NCI-H524 (cell line): Measurements from ENCODE around the gene GOPC.
A peak's percentile ranks its signal among the peaks of the same experiment; 100 is the strongest.

ENCODE experiments used
- DNase-seq, 2 experiments: peaks; one replicate each; lab custom pipeline; 2025; lab: John Stamatoyannopoulos, UW

The GOPC gene

GRCh38 chr6:117595099-117595923 is 7.0 kb downstream of the GOPC start:
- DNase-seq, result no peak

GRCh38 chr6:117592983-117593759 is 9.1 kb downstream of the GOPC start:
- DNase-seq, result no peak

GRCh38 chr6:117591405-117591804 is 10.9 kb downstream of the GOPC start:
- no peak for DNase-seq

- DNase-seq, result no peak
Measured at GRCh38 chr6:117590447-117590846, 11.9 kb downstream of the GOPC start.

- DNase-seq, result no peak
Measured at GRCh38 chr6:117585647-117586046, 16.7 kb downstream of the GOPC start.

- DNase-seq, result no peak
Measured at GRCh38 chr6:117574198-117574597, 28.1 kb downstream of the GOPC start.

DNA sequence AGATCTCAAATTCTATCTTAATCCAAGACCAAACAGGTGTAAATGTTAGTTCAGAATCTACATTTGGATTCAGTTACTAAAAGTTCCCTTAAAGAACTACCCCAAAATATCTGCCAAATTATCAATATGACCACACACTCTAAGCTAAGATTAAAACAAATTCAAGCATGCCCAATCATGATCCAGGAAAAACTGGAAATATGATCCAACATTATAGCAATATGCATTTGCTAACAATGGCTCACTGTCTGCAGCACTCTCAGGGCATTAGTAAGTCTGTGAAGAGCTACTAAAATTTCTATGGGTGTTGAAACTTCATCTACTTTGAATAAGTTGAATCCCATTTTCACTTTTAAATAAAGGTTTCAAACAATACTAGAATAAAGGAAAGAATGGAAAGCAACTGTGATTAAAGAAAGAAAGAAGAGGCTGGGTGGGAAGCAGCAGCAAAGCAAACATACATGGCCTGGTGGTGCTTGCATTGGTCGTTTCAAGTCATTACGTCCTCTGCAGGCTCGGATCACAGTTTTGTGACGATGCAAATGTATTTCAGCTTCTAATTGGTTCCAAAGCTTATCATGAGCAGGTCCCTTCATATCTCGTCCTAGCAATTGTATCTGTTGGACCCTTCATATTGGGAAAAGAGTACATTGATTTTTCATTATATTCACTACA is 29.2 kb downstream of the GOPC start:
- DNase-seq, result no peak

GRCh38 chr6:117568831-117569410 is 33.4 kb downstream of the GOPC start:
- DNase-seq, result no peak

DNA sequence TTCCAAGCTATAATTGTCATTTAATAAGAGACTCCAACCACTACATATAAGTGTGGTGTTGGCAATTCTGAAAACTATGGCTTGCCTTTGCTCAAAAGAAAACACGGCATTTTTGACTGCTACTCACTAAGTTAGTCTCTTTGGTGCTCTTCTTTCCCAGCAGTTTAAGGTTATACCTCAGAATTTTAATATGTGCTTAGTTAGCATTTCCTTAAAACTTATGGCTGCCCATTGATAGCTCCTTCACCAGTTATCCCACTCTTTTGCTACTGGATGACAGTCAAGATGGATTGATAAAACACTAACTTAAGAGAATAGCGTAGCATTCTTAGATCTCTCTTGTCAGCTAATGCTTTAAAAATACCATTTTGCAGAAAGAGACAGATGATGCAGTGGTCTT is 34.1 kb downstream of the GOPC start:
- no peak for DNase-seq

DNA sequence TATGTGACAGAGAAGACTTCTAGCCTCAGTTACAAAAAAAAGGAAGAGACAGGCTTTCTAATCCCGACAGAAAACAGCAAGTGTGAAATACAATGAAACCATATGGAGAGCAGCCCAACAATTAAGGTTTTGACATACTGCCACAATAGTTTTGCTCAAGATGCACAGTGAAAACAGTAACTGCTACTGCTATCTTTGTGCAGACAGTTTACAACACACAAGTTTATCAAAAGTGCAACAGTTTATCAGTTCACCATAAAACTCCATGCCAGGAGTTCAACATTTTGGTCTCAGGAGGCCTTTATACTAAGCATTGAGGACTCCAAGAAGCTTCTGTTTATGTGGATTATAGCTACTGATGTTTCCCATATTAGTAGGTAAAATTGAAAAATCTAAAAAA is 37.6 kb downstream of the GOPC start:
- no peak for DNase-seq

- no peak for DNase-seq
Measured at GRCh38 chr6:117561128-117561527, 41.2 kb downstream of the GOPC start.

DNA sequence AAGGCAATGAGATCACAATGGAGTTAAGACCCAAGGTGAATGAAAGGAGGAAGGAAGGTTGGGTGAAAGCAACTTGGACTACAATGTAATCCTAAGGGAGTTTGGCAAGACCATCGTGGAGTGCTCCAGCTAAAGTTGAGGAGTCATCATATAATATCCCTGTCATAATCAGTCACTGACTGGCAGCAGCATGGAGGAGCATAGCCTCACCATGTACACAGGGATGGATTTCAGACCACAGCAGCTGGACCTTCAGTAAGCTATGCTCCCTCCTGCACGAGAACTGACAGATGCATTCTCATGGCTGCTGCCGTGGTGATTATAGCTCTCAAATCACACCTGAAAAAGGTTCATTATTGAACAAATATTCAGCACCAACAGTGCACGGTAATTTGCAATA is 43.0 kb downstream of the GOPC start:
- DNase-seq, result peak in 1 of 2 experiments; percentile 60

- peak in 1 of 2 experiments; percentile 20 for DNase-seq
Measured at GRCh38 chr6:117558818-117559217, 43.5 kb downstream of the GOPC start.

DNA sequence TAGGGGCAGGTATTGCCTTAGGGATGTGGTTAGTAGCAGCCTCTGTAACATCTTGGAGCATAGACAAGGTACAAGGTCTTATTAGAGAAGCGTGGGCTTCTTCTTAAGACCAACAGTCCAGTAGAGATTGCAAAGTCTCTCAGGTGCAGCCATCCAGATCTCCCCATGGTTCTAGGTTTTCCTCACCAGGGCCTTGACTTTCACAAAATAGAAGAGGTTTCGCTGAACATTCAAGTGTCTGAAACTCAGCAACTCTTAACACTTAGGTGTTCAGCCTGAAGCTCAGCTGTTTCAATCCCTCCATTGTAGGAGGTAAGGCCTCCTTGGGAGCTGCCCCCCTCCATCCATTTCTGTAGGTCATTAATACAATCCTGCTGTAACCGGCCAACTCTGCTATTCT is 44.4 kb downstream of the GOPC start:
- no peak for DNase-seq

- peak in 1 of 2 experiments; percentile 32 for DNase-seq
Measured at GRCh38 chr6:117555882-117556498, 46.3 kb downstream of the GOPC start.

- DNase-seq, result no peak
Measured at GRCh38 chr6:117555262-117555849, 47.0 kb downstream of the GOPC start.

- DNase-seq, result no peak
Measured at GRCh38 chr6:117553142-117553541, 49.2 kb downstream of the GOPC start.

- DNase-seq, result no peak
Measured at GRCh38 chr6:117552618-117553017, 49.7 kb downstream of the GOPC start.

DNA sequence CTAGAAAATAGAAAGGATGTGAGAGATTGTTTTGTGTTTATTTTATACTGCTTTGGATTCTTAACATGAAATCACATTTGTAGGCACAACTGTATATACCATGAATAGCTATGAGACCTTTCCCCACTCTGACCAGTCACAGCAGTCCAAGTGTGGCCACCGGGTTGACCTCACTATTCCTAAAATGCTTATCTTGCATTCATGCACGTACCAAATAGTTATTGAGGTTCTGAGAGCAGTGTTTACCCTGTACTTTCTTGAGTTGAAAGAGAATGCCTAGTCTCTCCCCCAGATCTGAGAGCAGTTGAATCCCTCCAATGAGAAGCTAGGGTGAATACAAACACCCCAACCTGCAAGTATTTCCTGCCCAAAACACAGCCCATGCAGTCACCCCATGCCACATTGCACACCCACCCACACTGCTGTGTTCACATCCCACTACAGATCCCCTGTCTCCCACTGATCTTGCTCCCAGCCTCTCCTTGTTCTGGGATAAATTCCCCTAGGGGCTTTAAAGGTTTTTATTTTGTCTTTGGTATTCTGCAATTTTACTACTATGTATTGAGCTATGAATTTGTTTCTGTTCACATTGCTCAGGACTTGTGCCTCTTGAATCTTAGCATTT is 51.6 kb downstream of the GOPC start:
- DNase-seq, result no peak

GRCh38 chr6:117550078-117550600 is 52.2 kb downstream of the GOPC start:
- no peak for DNase-seq

DNA sequence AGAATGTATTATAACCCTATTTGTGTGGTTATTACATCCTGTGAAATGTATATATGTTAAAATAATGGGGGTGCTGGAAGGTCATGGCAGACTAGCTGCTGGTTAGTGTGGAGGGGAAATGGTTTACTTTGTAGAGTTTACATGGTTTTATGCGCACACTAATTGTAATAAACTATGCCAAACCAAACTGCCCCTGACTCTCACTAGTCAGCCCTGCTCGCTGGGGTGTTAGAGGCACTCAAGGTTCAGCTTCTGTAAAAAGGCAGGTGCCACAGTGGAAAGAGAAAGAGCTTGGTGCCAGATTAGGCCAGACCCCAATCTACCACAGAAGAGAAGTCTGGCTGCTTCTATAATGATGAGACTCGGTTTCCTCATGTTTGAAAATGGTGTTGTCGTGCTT is 52.7 kb downstream of the GOPC start:
- DNase-seq, result no peak
